ENCODE data around the gene SLX4IP. TPM values are rescaled to one million over a fixed set of nuclear protein-coding genes. Genes with fewer than 3 reads are reported as not detected.

SLX4IP gene
- total and polyA plus RNA-seq, 2 of the 13 experiments (the other 11 are each of a cell fraction or from before 2014, with no cell fraction given), result 3.6 to 7.3 TPM

- TF ChIP-seq YEATS2 (CRISPR knock-in tag; IDR thresholded peaks at IDR 0.05; ENCODE audit: borderline replicate concordance) (peak; percentile 48; the same call in 1 of the 2 replicates), ZFP36L2 (CRISPR knock-in tag; IDR thresholded peaks at IDR 0.05) (0 out of 2 replicates have a peak, but pooled peaks have one; percentile 5), MAFF (IDR thresholded peaks at IDR 0.05; ENCODE audit: low read depth, low read length) (peak; percentile 80), ZBTB34 (CRISPR knock-in tag; IDR thresholded peaks at IDR 0.05) (no peak), ZNF616 (CRISPR knock-in tag; IDR thresholded peaks at IDR 0.05; ENCODE audit: low read depth) (no peak; the same call in 1 of the 2 replicates), ELF1 (CRISPR knock-in tag; IDR thresholded peaks at IDR 0.05) (peak; percentile 49), ZKSCAN5 (CRISPR knock-in tag; IDR thresholded peaks at IDR 0.05) (0 out of 2 replicates have a peak, but pooled peaks have one; percentile 64), ZNF274 (CRISPR knock-in tag; IDR thresholded peaks at IDR 0.05) (peak; percentile 36; the same call in 1 of the 2 replicates), ARID3A (IDR thresholded peaks at IDR 0.05; ENCODE audit: low read depth, low read length) (peak; percentile 93), RFX3 (CRISPR knock-in tag; IDR thresholded peaks at IDR 0.05) (0 out of 2 replicates have a peak, but pooled peaks have one; percentile 3), NCOR1 (IDR thresholded peaks at IDR 0.05; ENCODE audit: borderline replicate concordance, low read length) (peak; percentile 83), KDM1A (CRISPR knock-in tag; IDR thresholded peaks at IDR 0.05) (0 out of 2 replicates have a peak, but pooled peaks have one; percentile 62), XBP1 (CRISPR knock-in tag; IDR thresholded peaks at IDR 0.05) (no peak), SAFB2 (CRISPR knock-in tag; IDR thresholded peaks at IDR 0.05; ENCODE audit: borderline replicate concordance, low read depth) (no peak), TAF1 (CRISPR knock-in tag; IDR thresholded peaks at IDR 0.05) (no peak), ZNF501 (CRISPR knock-in tag; IDR thresholded peaks at IDR 0.05) (peak; percentile 62; the same call in 1 of the 2 replicates), ZSCAN30 (CRISPR knock-in tag; IDR thresholded peaks at IDR 0.05) (0 out of 2 replicates have a peak, but pooled peaks have one; percentile 60), ZBTB7A (CRISPR knock-in tag; IDR thresholded peaks at IDR 0.05) (no peak), PPARG (CRISPR knock-in tag; conservative IDR thresholded peaks at IDR 0.05) (peak; percentile 95), SIX4 (CRISPR knock-in tag; IDR thresholded peaks at IDR 0.05) (0 out of 2 replicates have a peak, but pooled peaks have one; percentile 32), ZNF878 (CRISPR knock-in tag; IDR thresholded peaks at IDR 0.05) (peak; percentile 35)
- TF ChIP-seq, protein P1, sequence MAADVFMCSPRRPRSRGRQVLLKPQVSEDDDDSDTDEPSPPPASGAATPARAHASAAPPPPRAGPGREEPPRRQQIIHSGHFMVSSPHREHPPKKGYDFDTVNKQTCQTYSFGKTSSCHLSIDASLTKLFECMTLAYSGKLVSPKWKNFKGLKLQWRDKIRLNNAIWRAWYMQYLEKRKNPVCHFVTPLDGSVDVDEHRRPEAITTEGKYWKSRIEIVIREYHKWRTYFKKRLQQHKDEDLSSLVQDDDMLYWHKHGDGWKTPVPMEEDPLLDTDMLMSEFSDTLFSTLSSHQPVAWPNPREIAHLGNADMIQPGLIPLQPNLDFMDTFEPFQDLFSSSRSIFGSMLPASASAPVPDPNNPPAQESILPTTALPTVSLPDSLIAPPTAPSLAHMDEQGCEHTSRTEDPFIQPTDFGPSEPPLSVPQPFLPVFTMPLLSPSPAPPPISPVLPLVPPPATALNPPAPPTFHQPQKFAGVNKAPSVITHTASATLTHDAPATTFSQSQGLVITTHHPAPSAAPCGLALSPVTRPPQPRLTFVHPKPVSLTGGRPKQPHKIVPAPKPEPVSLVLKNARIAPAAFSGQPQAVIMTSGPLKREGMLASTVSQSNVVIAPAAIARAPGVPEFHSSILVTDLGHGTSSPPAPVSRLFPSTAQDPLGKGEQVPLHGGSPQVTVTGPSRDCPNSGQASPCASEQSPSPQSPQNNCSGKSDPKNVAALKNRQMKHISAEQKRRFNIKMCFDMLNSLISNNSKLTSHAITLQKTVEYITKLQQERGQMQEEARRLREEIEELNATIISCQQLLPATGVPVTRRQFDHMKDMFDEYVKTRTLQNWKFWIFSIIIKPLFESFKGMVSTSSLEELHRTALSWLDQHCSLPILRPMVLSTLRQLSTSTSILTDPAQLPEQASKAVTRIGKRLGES (CRISPR knock-in tag; IDR thresholded peaks at IDR 0.05; ENCODE audit: borderline replicate concordance), result no peak
- TF ChIP-seq, protein P2, sequence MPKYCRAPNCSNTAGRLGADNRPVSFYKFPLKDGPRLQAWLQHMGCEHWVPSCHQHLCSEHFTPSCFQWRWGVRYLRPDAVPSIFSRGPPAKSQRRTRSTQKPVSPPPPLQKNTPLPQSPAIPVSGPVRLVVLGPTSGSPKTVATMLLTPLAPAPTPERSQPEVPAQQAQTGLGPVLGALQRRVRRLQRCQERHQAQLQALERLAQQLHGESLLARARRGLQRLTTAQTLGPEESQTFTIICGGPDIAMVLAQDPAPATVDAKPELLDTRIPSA (CRISPR knock-in tag; IDR thresholded peaks at IDR 0.05; ENCODE audit: borderline replicate concordance), result no peak
Observed at GRCh38 chr20:10565922-10566897, 131.1 kb downstream of the SLX4IP start (continued).
